ACC112 (cell line): ENCODE data around the gene HPN.

Experiments
- H2AFZ ChIP-seq: fragments of 200-600 bp; sonication (generic); one replicate; pipeline ENCODE4 v1.6.0; 2017; ENCODE audit warnings: antibody characterized with exemption, low read length; ENCODE audit not compliant: unreplicated experiment
- H3K27ac ChIP-seq: fragments of 200-600 bp; sonication (generic); 2 replicates; pipeline ENCODE4 v1.5.1; 2014; ENCODE audit warnings: low read depth, mild to moderate bottlenecking, antibody characterized with exemption, low read length, moderate library complexity
- H3K27me3 ChIP-seq: fragments of 200-600 bp; sonication (generic); 2 replicates; pipeline ENCODE4 v1.6.1; 2014; ENCODE audit warnings: mild to moderate bottlenecking, antibody characterized with exemption, low read length, moderate library complexity, mixed read lengths; ENCODE audit not compliant: insufficient read depth
- H3K36me3 ChIP-seq: fragments of 200-600 bp; sonication (generic); 2 replicates; pipeline ENCODE4 v1.6.1; 2016; ENCODE audit warnings: mild to moderate bottlenecking, antibody characterized with exemption, low read length, moderate library complexity, mixed read lengths; ENCODE audit not compliant: insufficient read depth
- H3K4me1 ChIP-seq: fragments of 200-600 bp; sonication (generic); one replicate; pipeline ENCODE4 v1.6.1; 2016; ENCODE audit warnings: low read length, mixed read lengths; ENCODE audit not compliant: insufficient read depth, unreplicated experiment, control insufficient read depth
- H3K4me3 ChIP-seq: fragments of 200-600 bp; sonication (generic); 2 replicates; pipeline ENCODE4 v1.5.1; 2014; ENCODE audit warnings: mild to moderate bottlenecking, low read depth, low read length
- H3K79me2 ChIP-seq: fragments of 200-600 bp; sonication (generic); one replicate; pipeline ENCODE4 v1.6.0; 2016; ENCODE audit warnings: low read length; ENCODE audit not compliant: control insufficient read depth, unreplicated experiment, insufficient read depth

The HPN gene

GRCh38 chr19:35089554-35089953 lies 48.0 kb downstream of the HPN start:
- H3K4me1 ChIP-seq: no peaks in the 10 kb centered on the region
- no peaks in the 10 kb centered on the region for H3K36me3 ChIP-seq
- no peaks in the 10 kb centered on the region for H3K27me3 ChIP-seq

GRCh38 chr19:35090160-35090505 lies 48.6 kb downstream of the HPN start:
- peak overlapping the region; percentile 31; the same call in 1 of the 2 replicates for H3K4me3 ChIP-seq
- H3K4me1 ChIP-seq: no peaks in the 10 kb centered on the region
- H2AFZ ChIP-seq: no peak overlapping the region
- H3K79me2 ChIP-seq: no peaks in the 10 kb centered on the region
- H3K27me3 ChIP-seq: no peaks in the 10 kb centered on the region
- H3K36me3 ChIP-seq: no peaks in the 10 kb centered on the region
- H3K27ac ChIP-seq: no peak overlapping the region

More at GRCh38 chr19:35089554-35089953, 48.0 kb downstream of the HPN start:
- H3K27ac ChIP-seq: no peak overlapping the region
- H3K79me2 ChIP-seq: no peaks in the 10 kb centered on the region
- no peak overlapping the region for H3K4me3 ChIP-seq
- no peak overlapping the region for H2AFZ ChIP-seq

- Histone ChIP-seq H3K4me1 (no peaks in the 10 kb centered on the region), H3K79me2 (no peaks in the 10 kb centered on the region), H3K27me3 (no peaks in the 10 kb centered on the region), H3K27ac (no peak overlapping the region), H3K36me3 (no peaks in the 10 kb centered on the region), H3K4me3 (peak overlapping the region; percentile 31), H2AFZ (no peak overlapping the region)
These were observed 49.1 kb downstream of the HPN start for GRCh38 chr19:35090506-35091214.

DNA sequence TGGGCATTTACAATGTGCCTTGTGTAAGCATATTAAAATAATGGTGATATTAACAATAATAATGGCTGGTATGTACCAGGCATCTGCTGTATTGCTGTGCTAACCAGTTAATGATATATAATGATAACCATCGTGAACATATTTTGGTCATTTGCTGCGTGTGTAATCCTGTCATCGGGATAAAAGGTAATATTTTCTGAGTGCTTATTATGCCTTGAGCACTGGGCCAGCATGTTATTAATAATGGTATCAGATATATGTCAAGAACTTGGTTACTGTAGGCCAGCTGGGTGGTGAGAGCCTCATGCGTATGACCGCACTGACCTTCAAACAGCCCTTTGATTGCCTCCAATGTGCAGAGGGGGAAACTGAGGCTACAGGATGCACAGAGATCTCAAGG lies 51.9 kb downstream of the HPN start:
- H2AFZ ChIP-seq: no peak overlapping the region
- no peak overlapping the region for H3K4me3 ChIP-seq
- H3K36me3 ChIP-seq: no peaks in the 10 kb centered on the region
- H3K27ac ChIP-seq: no peak overlapping the region
- H3K79me2 ChIP-seq: no peaks in the 10 kb centered on the region
- H3K27me3 ChIP-seq: no peaks in the 10 kb centered on the region
- no peaks in the 10 kb centered on the region for H3K4me1 ChIP-seq

- no peaks in the 10 kb centered on the region for H3K27me3 ChIP-seq
- H3K4me1 ChIP-seq: no peaks in the 10 kb centered on the region
- no peak overlapping the region for H2AFZ ChIP-seq
- H3K79me2 ChIP-seq: no peaks in the 10 kb centered on the region
- no peak overlapping the region for H3K4me3 ChIP-seq
- no peaks in the 10 kb centered on the region for H3K36me3 ChIP-seq
- no peak overlapping the region for H3K27ac ChIP-seq
These were observed 52.6 kb downstream of the HPN start for GRCh38 chr19:35093941-35094647.

DNA sequence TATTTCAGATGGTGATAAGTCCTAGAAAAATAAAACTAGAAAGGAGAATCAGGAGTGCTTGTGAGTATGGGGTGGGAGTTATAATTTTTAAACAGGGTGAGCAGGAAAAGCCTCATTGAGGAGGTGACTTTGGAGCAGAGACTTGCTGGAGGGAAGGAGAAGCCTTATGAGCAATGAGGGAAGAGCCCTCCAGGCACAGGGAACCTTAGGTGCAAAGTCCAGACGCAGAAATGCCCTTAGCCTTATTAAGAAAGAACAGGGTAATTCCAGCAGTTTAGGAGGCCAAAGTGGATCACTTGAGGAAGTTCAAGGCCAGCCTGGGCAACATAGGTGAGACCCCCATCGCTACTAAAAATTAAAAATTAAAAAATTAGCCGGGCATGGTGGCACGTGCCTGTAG lies 53.1 kb downstream of the HPN start:
- H3K4me3 ChIP-seq: no peak overlapping the region
- H3K27ac ChIP-seq: no peak overlapping the region
- H3K4me1 ChIP-seq: no peaks in the 10 kb centered on the region
- H2AFZ ChIP-seq: no peak overlapping the region
- H3K27me3 ChIP-seq: no peaks in the 10 kb centered on the region
- no peaks in the 10 kb centered on the region for H3K79me2 ChIP-seq
- no peaks in the 10 kb centered on the region for H3K36me3 ChIP-seq

GRCh38 chr19:35095667-35096368 lies 54.3 kb downstream of the HPN start:
- H3K4me1 ChIP-seq: no peaks in the 10 kb centered on the region
- no peaks in the 10 kb centered on the region for H3K36me3 ChIP-seq
- H3K79me2 ChIP-seq: no peaks in the 10 kb centered on the region
- H3K4me3 ChIP-seq: no peak overlapping the region
- H2AFZ ChIP-seq: no peak overlapping the region
- H3K27me3 ChIP-seq: no peaks in the 10 kb centered on the region
- H3K27ac ChIP-seq: no peak overlapping the region

- H3K27ac ChIP-seq: no peak overlapping the region
- no peak overlapping the region for H2AFZ ChIP-seq
- no peaks in the 10 kb centered on the region for H3K79me2 ChIP-seq
- H3K4me3 ChIP-seq: no peak overlapping the region
- H3K27me3 ChIP-seq: no peaks in the 10 kb centered on the region
- no peaks in the 10 kb centered on the region for H3K4me1 ChIP-seq
- no peaks in the 10 kb centered on the region for H3K36me3 ChIP-seq
These were observed 57.0 kb downstream of the HPN start for GRCh38 chr19:35098413-35099049.

GRCh38 chr19:35099155-35099896 lies 57.8 kb downstream of the HPN start:
- no peak overlapping the region for H2AFZ ChIP-seq
- H3K36me3 ChIP-seq: no peaks in the 10 kb centered on the region
- H3K79me2 ChIP-seq: no peaks in the 10 kb centered on the region
- no peak overlapping the region for H3K27ac ChIP-seq
- no peak overlapping the region for H3K4me3 ChIP-seq
- no peaks in the 10 kb centered on the region for H3K4me1 ChIP-seq
- no peaks in the 10 kb centered on the region for H3K27me3 ChIP-seq

- H3K79me2 ChIP-seq: no peaks in the 10 kb centered on the region
- no peaks in the 10 kb centered on the region for H3K4me1 ChIP-seq
- no peaks in the 10 kb centered on the region for H3K36me3 ChIP-seq
- H2AFZ ChIP-seq: no peak overlapping the region
- H3K4me3 ChIP-seq: no peak overlapping the region
- H3K27ac ChIP-seq: no peak overlapping the region
- no peaks in the 10 kb centered on the region for H3K27me3 ChIP-seq
These were observed 58.4 kb downstream of the HPN start for GRCh38 chr19:35099897-35100275.
